GM12865 (cell line): Measurements from ENCODE around the gene PTGS2.

Source experiments
- DNase-seq: peaks from one replicate; pipeline ENCODE4 v3.0.0; 2010; ENCODE audit warnings: low read depth
- H3K4me3 ChIP-seq: 2 replicates; pipeline ENCODE4 v1.5.1; 2011; ENCODE audit warnings: mild to moderate bottlenecking, low read depth, low read length, control low read depth
- TF ChIP-seq, protein P1 (sequence below): IDR thresholded peaks from 2 replicates; pipeline ENCODE4 v1.5.1; 2011; ENCODE audit warnings: low read length, control low read depth, low read depth, inconsistent platforms; ENCODE audit not compliant: insufficient read depth; ENCODE audit errors: missing control alignments

Gene PTGS2

DNA sequence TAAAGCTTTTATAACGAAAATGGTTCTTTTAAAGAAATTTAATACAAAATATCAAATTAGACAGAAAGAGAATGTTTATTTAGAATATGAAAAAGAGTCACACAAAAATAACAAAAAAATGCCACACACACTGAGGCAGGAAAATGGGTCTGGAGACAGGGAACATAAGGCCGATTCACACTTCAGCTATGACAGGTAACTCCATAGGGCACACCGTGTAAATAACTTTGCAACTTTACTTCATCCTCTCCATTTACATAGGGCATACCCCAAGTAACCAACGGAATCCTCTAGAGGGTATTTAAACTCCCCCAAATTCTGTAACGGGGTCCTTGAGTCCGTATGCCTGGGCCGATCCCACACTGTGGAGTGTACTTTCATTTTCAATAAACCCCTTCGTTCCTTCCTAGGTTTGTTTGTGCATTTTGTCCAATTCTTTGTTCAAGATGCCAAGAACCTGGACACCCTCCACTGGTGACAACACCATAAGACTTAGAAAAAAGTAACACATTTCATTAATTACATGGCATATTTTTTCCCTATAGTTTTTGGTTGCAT is 23.1 kb upstream of the PTGS2 start:
- H3K4me3 ChIP-seq, result no peak overlapping the region
- no peak for DNase-seq
- TF ChIP-seq, protein P1, sequence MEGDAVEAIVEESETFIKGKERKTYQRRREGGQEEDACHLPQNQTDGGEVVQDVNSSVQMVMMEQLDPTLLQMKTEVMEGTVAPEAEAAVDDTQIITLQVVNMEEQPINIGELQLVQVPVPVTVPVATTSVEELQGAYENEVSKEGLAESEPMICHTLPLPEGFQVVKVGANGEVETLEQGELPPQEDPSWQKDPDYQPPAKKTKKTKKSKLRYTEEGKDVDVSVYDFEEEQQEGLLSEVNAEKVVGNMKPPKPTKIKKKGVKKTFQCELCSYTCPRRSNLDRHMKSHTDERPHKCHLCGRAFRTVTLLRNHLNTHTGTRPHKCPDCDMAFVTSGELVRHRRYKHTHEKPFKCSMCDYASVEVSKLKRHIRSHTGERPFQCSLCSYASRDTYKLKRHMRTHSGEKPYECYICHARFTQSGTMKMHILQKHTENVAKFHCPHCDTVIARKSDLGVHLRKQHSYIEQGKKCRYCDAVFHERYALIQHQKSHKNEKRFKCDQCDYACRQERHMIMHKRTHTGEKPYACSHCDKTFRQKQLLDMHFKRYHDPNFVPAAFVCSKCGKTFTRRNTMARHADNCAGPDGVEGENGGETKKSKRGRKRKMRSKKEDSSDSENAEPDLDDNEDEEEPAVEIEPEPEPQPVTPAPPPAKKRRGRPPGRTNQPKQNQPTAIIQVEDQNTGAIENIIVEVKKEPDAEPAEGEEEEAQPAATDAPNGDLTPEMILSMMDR, result no peak

DNA sequence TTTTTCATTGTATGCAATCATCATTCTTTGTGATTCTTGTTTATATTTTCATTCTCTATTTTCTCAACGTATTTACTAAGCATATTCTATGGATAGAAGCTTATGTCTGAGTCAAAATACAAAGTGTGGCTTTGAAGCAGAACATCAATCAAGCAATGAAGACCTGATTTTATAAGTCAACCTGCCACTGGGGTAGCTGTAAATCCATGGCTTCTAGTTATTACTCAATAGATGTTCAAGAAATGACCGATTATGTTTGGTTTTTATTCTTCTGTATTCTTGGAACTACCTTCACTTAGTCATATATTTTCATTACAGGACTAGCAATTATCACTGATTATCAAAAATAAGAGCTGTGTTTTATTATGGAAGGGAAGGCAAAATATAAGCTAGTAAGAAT is 20.5 kb upstream of the PTGS2 start:
- no peak overlapping the region for H3K4me3 ChIP-seq
- TF ChIP-seq, protein P1, result no peak
- DNase-seq, result no peak

DNA sequence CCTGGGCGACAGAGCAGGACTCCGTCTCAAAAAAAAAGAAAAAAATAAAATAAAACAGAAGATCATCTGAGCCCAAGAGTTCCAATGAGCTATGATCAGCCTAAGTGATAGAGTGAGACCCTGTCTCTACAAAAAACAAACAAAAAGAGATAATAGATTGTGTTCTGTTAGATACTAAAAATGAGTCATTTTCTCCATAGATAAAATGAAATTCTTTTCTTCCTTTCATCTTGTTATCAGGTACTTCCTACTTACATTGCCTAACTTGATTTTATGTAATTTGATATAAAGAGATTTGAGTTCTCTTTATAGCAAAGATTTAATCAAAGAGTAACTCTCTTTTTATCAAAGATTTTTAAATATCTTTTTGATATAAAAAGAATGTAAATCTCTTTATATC is 19.3 kb upstream of the PTGS2 start:
- no peak for DNase-seq
- TF ChIP-seq, protein P1, result no peak
- no peak overlapping the region for H3K4me3 ChIP-seq

DNA sequence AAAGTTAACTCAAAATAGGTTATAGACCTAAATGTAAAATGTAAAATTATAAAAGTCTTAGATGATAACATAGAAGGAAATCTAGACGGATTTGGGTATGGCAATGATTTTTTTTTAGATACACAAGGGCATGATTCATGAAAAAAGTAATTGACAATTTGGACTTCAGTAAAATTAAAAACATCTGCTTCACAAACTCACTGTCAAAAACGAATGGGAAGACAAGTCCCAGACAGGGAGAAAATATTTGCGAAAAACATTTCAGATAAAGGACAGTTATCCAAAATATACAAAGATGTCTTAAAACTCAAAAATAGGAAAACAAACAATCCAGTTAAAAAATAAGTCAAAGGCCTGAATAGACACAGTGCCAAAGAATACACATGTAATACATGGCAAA is 9.7 kb upstream of the PTGS2 start:
- H3K4me3 ChIP-seq, result no peak overlapping the region
- DNase-seq, result no peak
- TF ChIP-seq, protein P1, result no peak

DNA sequence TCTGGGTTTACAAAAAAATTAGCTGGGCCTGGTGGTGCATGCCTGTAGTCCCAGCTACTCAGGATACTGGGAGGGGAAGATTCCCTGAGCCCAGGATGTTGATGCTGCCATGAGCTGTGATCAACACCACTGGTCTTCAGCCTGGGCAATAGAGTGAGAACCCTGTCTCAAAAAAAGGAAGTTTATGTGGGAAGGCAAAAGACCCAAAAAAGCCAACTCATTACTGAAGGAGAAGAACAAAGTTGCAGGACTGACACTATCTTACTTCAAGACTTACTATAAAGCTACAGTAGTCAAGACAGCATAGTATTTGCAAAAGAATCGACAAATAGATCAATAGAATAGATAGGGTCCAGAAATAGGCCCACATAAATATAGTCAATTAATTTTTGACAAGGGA is 9.2 kb upstream of the PTGS2 start:
- TF ChIP-seq, protein P1, result no peak
- no peak for DNase-seq
- H3K4me3 ChIP-seq, result no peak overlapping the region

DNA sequence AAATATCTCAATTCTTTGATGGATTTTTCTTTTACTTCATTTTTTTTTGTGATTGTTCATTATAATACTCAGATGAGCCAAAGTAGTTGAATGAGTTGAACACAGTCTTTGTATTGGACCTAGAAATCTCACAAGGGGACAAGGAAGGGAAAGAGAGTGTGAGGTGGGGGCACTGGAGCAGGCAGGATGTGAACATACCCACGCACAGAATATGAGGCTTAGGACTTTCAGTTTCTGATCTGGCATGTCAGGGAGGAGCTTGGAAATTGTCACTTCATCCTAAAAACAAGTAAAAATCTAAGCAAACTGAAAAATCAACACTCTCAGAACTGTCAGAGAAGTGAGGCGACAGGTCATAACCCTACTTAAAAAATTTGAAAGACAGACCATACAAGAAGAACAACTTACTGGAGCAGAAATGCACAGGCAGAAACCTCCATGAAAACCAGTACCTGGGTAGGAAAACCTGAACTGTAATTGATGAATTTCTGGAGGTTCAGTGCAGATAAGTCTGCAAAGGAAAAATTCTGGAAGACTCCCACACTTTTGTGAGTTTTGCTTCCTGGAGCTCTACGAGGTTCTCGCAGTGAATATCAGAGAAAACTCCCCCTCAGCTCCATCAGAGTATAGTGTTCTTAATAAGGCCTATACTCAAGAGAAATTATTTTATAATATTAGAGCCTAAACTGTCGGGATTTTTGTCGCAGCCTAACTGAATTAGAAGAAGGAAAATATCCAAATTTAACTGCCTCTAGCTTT is 3.6 kb upstream of the PTGS2 start:
- TF ChIP-seq, protein P1, result no peak
- H3K4me3 ChIP-seq, result no peak overlapping the region
- peak; percentile 36 for DNase-seq

DNA sequence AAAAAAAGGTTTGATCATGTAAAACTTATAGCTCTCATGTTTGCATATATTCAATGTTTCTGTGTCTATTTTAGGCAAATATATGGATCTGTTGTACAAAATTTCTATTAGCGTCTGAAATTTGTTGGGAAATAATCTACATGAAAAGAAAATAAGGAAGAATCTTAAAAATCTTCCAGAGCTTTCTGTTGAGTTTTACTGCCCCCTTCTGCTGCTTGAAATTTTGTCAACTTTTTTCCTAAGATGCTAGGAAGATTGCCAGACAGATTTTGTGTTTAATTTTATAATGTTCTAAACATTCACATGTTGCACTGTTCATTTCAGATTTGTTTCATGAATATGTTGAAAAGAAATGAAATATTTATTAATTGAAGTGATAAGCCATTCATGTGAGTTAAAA is 2.5 kb upstream of the PTGS2 start:
- no peak overlapping the region for H3K4me3 ChIP-seq
- TF ChIP-seq, protein P1, result no peak
- no peak for DNase-seq
